HG02840 (cell line): Measurements from ENCODE around the gene ARHGAP29.

ENCODE experiments used
- ATAC-seq: cut with Tn5 transposase; IDR thresholded peaks from one replicate; pipeline ENCODE4 v1.9.1; 2021; ENCODE audit warnings: mild to moderate bottlenecking, moderate library complexity, moderate number of reproducible peaks; ENCODE audit not compliant: unreplicated experiment, low FRiP score

Gene ARHGAP29

DNA sequence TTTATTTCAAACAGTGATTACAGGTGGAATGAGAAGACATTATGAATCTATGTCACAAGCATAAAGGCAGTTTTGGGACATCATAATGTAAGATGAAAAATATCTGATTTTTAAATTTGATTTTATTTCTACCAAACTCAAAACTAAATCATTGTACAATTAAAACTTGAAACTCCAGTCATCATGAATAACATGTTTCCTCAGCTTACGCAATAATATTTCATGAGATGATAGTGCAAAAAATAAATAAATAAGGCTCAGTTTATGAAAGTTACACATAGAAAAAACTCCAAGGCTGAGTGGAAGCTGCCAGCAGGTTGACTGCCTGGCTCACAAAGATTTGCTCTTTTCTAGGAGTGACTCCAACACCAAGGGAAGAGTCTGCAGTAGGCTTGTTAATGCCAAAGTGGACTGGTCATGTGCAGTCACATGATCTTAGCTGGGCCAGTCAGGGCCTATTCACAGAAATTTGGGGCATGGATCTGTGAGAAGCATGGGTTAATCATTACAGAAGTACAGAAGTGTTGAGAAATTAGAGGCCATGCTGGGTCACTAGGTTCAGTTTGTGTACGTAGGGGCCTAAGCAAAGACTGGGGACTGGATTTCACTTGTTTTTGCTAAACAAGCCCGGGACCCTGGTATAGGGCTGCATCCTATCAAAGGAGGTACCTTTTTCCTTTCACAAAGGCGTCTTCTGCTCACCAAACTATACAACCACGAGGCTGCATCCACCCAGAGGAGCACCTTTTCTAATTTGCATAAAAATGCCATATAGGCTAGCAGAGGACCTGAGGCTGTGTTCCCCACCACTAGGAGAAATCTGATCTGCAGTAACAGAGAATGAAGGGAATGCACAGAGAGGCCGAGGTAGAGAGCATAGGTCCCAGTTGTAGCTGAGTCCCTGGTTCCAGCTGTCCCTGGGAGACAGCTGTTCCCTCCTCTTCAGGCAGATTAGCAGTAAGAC, 111.6 kb downstream of the ARHGAP29 start:
- no peak for ATAC-seq

DNA sequence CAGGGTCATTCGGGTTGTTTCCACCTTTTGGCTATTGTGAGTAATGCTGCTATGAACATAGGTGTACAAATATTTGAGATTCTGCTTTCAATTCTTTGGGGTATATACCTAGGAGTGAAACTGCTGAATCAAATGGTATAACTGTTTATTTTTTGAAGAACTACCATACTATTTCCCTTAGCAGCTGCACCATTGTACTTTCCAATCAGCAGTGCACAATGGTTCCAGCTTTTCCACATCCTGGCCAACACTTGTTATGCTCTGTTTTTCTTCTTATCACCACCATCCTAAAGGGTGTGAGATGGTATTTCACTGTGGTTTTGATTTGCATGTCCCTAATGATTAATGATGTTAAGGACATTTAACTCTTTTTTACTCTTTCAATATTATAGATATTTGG, 112.8 kb downstream of the ARHGAP29 start:
- ATAC-seq = no peak

DNA sequence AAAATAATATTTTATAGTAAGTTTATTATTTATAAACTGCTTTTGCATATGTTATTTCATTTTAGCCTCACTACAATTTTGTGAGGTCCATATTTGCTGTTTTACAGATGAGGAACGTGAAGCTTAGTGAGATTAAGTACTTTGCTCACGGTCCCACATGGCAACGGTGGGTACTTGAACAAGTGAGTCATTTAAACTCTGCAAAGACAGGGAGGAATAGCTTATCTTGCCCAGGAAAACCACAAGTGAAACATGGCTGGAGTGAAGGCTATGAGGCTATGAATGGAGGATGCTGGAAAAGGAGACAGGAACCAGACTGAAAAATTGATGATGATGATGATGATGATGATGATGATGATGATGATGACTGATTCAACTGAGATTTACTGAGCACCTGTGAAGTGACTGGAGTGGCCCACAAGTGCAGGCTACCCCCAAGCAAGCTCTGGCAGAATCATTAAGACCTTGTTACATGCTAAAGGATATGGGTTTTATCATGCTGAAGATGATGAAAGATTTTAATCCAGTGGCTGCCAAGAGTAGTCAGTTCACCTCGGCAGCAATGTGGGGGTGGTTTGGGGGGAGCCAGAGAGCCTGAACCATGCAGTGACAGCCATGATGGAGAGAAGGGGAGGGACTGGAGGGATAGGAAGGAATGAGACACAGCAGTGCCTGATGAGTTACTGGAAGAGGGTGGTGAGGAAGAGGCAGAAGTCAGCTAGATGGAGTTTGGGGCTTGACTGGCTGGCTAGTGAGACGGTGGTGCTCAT, 115.0 kb downstream of the ARHGAP29 start:
- no peak for ATAC-seq
